Lower leg skin (tissue), 4 donors: ENCODE data around the gene FANCI. TPM values are rescaled to one million over a fixed set of nuclear protein-coding genes. Genes with fewer than 3 reads are reported as not detected.

Experiments
- DNase-seq, 2 donors: peaks; one replicate each; pipeline ENCODE4 v3.0.0-alpha.2; 2019; ENCODE audit warnings: low spot score in 2 of 2
- H3K4me3 ChIP-seq: fragments of 200-600 bp; sonication (generic); 2 replicates; pipeline ENCODE4 v1.5.1; 2017; ENCODE audit warnings: mild to moderate bottlenecking, low read depth; ENCODE audit not compliant: poor library complexity, severe bottlenecking
- POLR2A ChIP-seq, 2 donors: fragments of 450-650 bp; IDR thresholded peaks; one replicate each; pipeline ENCODE4 v1.6.1; 2016 to 2017; ENCODE audit warnings: antibody characterized with exemption in 2 of 2, mild to moderate bottlenecking in 1 of 2, moderate library complexity in 1 of 2
- WGBS, 2 donors: methylation state at CpG; one replicate each; pipeline ENCODE4 v1.1.5; 2018; 5-methylcytosine and 5-hydroxymethylcytosine counted together
- intact Hi-C: fragments of 100-400 bp; cut with DNase I; formaldehyde crosslinking; loops from one replicate; pipeline ENCODE4 v1.15.0; 2023; ENCODE audit warnings: low total_unique reads
- total RNA-seq, 4 donors: library from RNA; depleted of rRNA; stranded (reverse); fragments of >200 nt; gene quantifications; one replicate each; pipeline ENCODE4 v1.1.0, GENCODE V29; 2016
- TF ChIP-seq, protein P1 (sequence below), 3 donors: fragments of 450-650 bp; IDR thresholded peaks; one replicate each; pipeline ENCODE4 v1.5.1; 2016; ENCODE audit warnings: antibody characterized with exemption in 3 of 3, mild to moderate bottlenecking in 3 of 3, moderate library complexity in 2 of 3

The FANCI gene
- total RNA-seq, 4 donors from 2014 or later = 4.5 to 22.0 (median 8.5) TPM

- DNase-seq = no peak
- WGBS, 2 donors = 90% methylated on average over 48 to 56 of the region's 57 CpGs
- intact Hi-C loops = no loop called here
- H3K4me3 ChIP-seq = no peak overlapping the region
- TF ChIP-seq, protein P1, sequence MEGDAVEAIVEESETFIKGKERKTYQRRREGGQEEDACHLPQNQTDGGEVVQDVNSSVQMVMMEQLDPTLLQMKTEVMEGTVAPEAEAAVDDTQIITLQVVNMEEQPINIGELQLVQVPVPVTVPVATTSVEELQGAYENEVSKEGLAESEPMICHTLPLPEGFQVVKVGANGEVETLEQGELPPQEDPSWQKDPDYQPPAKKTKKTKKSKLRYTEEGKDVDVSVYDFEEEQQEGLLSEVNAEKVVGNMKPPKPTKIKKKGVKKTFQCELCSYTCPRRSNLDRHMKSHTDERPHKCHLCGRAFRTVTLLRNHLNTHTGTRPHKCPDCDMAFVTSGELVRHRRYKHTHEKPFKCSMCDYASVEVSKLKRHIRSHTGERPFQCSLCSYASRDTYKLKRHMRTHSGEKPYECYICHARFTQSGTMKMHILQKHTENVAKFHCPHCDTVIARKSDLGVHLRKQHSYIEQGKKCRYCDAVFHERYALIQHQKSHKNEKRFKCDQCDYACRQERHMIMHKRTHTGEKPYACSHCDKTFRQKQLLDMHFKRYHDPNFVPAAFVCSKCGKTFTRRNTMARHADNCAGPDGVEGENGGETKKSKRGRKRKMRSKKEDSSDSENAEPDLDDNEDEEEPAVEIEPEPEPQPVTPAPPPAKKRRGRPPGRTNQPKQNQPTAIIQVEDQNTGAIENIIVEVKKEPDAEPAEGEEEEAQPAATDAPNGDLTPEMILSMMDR (IDR thresholded peaks at IDR 0.05) = no peak
- TF ChIP-seq POLR2A (IDR thresholded peaks at IDR 0.05) = no peak
Observed at GRCh38 chr15:89333011-89333860, 89.5 kb downstream of the FANCI start.

DNA sequence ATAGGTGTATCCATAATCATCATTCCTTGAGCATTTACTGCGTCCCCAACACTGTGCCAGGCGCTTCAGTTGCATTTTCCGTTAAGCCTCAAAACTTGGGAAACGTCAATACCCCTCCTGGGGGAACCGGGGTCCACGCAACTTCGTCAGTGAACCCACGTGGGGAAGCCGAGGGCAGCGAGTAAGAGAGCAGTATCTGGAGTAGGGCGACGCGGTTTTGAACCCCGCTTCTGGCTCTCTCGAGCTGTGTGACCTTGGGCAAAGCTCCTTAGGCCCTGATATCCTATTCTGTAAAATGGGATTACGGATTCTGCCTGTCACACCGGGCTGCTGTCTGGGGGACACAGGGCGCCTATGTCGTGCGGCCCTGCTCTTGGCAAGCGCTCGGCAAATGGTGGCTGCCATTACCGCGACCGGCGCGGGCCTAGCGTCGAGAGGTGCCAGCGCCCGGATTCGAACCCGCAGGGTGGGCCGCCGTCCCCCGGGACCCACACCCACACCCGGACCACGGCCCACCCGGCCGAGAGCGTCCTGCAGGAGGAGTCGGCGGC is 90.3 kb downstream of the FANCI start:
- H3K4me3 ChIP-seq = peak overlapping the region; percentile 44
- intact Hi-C loops = no loop called here
- no peak for TF ChIP-seq POLR2A (IDR thresholded peaks at IDR 0.05)
- TF ChIP-seq, protein P1 (IDR thresholded peaks at IDR 0.05) = no peak
- 3 to 5% methylated on average over 16 to 17 of the region's 43 CpGs for WGBS, 2 donors
- DNase-seq = peak in 1 of 2 donors; percentile 29

GRCh38 chr15:89334510-89335297 is 90.9 kb downstream of the FANCI start, which contains the start of gene POLG:
TSS of gene POLG (minus strand) at chr15:89334824. CDS start at chr15:89333754, 1,070 bp downstream.
- peak within 1 kb of the TSS; percentile 44 for H3K4me3 ChIP-seq
- DNase-seq = peak; percentile 98 to 100
- intact Hi-C loops = no loop called here
- TF ChIP-seq, protein P1 (IDR thresholded peaks at IDR 0.05) = no peak
- peak in 1 of 2 donors; percentile 48 for TF ChIP-seq POLR2A (IDR thresholded peaks at IDR 0.05)
- WGBS, 2 donors = 0% methylated on average over 22 to 43 of the region's 85 CpGs

- H3K4me3 ChIP-seq = peak overlapping the region; percentile 15
- intact Hi-C loops = no loop called here
- TF ChIP-seq, protein P1 (IDR thresholded peaks at IDR 0.05) = no peak
- TF ChIP-seq POLR2A (IDR thresholded peaks at IDR 0.05) = no peak
- 7 to 11% methylated on average over 40 of the region's 40 CpGs for WGBS, 2 donors
- DNase-seq = peak in 1 of 2 donors; percentile 88
Observed at GRCh38 chr15:89335298-89336041, 91.7 kb downstream of the FANCI start.

GRCh38 chr15:89338036-89338435 is 94.3 kb downstream of the FANCI start:
- TF ChIP-seq POLR2A (IDR thresholded peaks at IDR 0.05) = no peak
- TF ChIP-seq, protein P1 (IDR thresholded peaks at IDR 0.05) = no peak
- intact Hi-C loops = no loop called here
- DNase-seq = no peak
- no peak overlapping the region for H3K4me3 ChIP-seq
- WGBS, 2 donors = 82 to 86% methylated on average over 6 of the region's 6 CpGs
